WTC11 (cell line): ENCODE measurements around the gene HBA2. TPM values are rescaled to one million over a fixed set of nuclear protein-coding genes. Genes with fewer than 3 reads are reported as not detected.
"Not testable (repeated sequence)": the region's sequence is repeated elsewhere in the genome, so short reads cannot be mapped to it uniquely, and the experiment has no call there.

Experiments
- ATAC-seq: fragments of 200-7000 bp; cut with Tn5 transposase; 2 replicates; pipeline ENCODE4 v1.10.0; 2021; ENCODE audit warnings: mild to moderate bottlenecking, moderate library complexity
- CTCF ChIA-PET: fragments of 300-600 bp; sonication (Branson Sonifier 250); formaldehyde crosslinking; loops from one replicate; lab custom pipeline; 2021; ENCODE audit warnings: antibody characterized with exemption; lab: Charles Lee
- POLR2A ChIA-PET: fragments of 350-600 bp; sonication (Branson Sonifier 250); formaldehyde crosslinking; loops from one replicate; lab custom pipeline; 2021; ENCODE audit warnings: antibody characterized with exemption; lab: Charles Lee
- DNase-seq: peaks from one replicate; pipeline ENCODE4 v3.0.0; 2021; ENCODE audit warnings: low spot score
- H3K27ac Mint-ChIP-seq: 2 replicates; pipeline ENCODE4 v1.8.0; 2021; ENCODE audit warnings: mixed read lengths
- H3K27me3 Mint-ChIP-seq: 2 replicates; pipeline ENCODE4 v1.8.0; 2021; ENCODE audit warnings: low read depth, mild to moderate bottlenecking, moderate library complexity, mixed read lengths
- H3K36me3 Mint-ChIP-seq: 2 replicates; pipeline ENCODE4 v1.8.0; 2021; ENCODE audit warnings: mixed read lengths
- H3K4me1 Mint-ChIP-seq: 2 replicates; pipeline ENCODE4 v1.8.0; 2022; ENCODE audit warnings: mixed read lengths
- H3K4me3 Mint-ChIP-seq: 2 replicates; pipeline ENCODE4 v1.8.0; 2021; ENCODE audit warnings: mild to moderate bottlenecking, moderate library complexity, mixed read lengths
- H3K9me3 Mint-ChIP-seq: 2 replicates; pipeline ENCODE4 v1.8.0; 2021; ENCODE audit warnings: mixed read lengths
- ATF6 ChIP-seq: sonication (generic); formaldehyde crosslinking; IDR thresholded peaks from 2 replicates; pipeline ENCODE4 v1.8.1; 2023; ENCODE audit warnings: mild to moderate bottlenecking, missing genetic modification reagents
- E2F1 ChIP-seq: sonication (generic); formaldehyde crosslinking; IDR thresholded peaks from 2 replicates; pipeline ENCODE4 v1.8.0; 2022; ENCODE audit warnings: mild to moderate bottlenecking, missing genetic modification reagents
- E2F5 ChIP-seq: sonication (generic); formaldehyde crosslinking; IDR thresholded peaks from 2 replicates; pipeline ENCODE4 v1.8.1; 2022; ENCODE audit warnings: mild to moderate bottlenecking, moderate library complexity, missing genetic modification reagents
- ELF4 ChIP-seq: sonication (generic); formaldehyde crosslinking; IDR thresholded peaks from 2 replicates; pipeline ENCODE4 v1.8.1; 2022; ENCODE audit warnings: low read depth, mild to moderate bottlenecking, moderate library complexity, missing genetic modification reagents
- ESRRA ChIP-seq: sonication (generic); formaldehyde crosslinking; IDR thresholded peaks from 2 replicates; pipeline ENCODE4 v1.8.1; 2022; ENCODE audit warnings: mild to moderate bottlenecking, missing genetic modification reagents, borderline replicate concordance
- ETV6 ChIP-seq: sonication (generic); formaldehyde crosslinking; IDR thresholded peaks from 2 replicates; pipeline ENCODE4 v1.8.1; 2022; ENCODE audit warnings: mild to moderate bottlenecking, missing genetic modification reagents
- FOXJ3 ChIP-seq: sonication (generic); formaldehyde crosslinking; IDR thresholded peaks from 2 replicates; pipeline ENCODE4 v1.9.0; 2021; ENCODE audit warnings: missing genetic modification reagents, mild to moderate bottlenecking, borderline replicate concordance
- GTF2I ChIP-seq: fragments of 250-450 bp; sonication (Bioruptor Pico); conservative IDR thresholded peaks from 2 replicates; pipeline ENCODE4 v1.4.0; 2021; ENCODE audit warnings: mild to moderate bottlenecking
- NFATC4 ChIP-seq: fragments of 250-450 bp; sonication (Bioruptor Pico); IDR thresholded peaks from 2 replicates; pipeline ENCODE4 v1.9.0; 2021; ENCODE audit warnings: mild to moderate bottlenecking
- NR1H2 ChIP-seq: sonication (generic); formaldehyde crosslinking; IDR thresholded peaks from 2 replicates; pipeline ENCODE4 v1.9.0; 2021; ENCODE audit warnings: mild to moderate bottlenecking, moderate library complexity, missing genetic modification reagents
- NR3C1 ChIP-seq: sonication (generic); formaldehyde crosslinking; conservative IDR thresholded peaks from 2 replicates; pipeline ENCODE4 v1.8.1; 2023; ENCODE audit warnings: low read depth, mild to moderate bottlenecking, missing genetic modification reagents
- PRRX2 ChIP-seq: fragments of 250-450 bp; sonication (Bioruptor Pico); IDR thresholded peaks from 2 replicates; pipeline ENCODE4 v1.8.0; 2021; ENCODE audit warnings: mild to moderate bottlenecking
- RELA ChIP-seq: sonication (generic); formaldehyde crosslinking; IDR thresholded peaks from 2 replicates; pipeline ENCODE4 v1.8.1; 2022; ENCODE audit warnings: missing genetic modification reagents, mild to moderate bottlenecking, borderline replicate concordance
- RORB ChIP-seq: fragments of 250-450 bp; sonication (Bioruptor Pico); IDR thresholded peaks from 2 replicates; pipeline ENCODE4 v1.9.0; 2021; ENCODE audit warnings: mild to moderate bottlenecking
- SMAD4 ChIP-seq: sonication (generic); formaldehyde crosslinking; IDR thresholded peaks from 2 replicates; pipeline ENCODE4 v1.8.0; 2022; ENCODE audit warnings: mild to moderate bottlenecking, missing genetic modification reagents
- TCF7 ChIP-seq: sonication (generic); formaldehyde crosslinking; IDR thresholded peaks from 2 replicates; pipeline ENCODE4 v1.8.0; 2022; ENCODE audit warnings: mild to moderate bottlenecking, low read depth, missing genetic modification reagents, moderate library complexity
- USF2 ChIP-seq: sonication (generic); formaldehyde crosslinking; IDR thresholded peaks from 2 replicates; pipeline ENCODE4 v1.8.1; 2023; ENCODE audit warnings: mild to moderate bottlenecking, missing genetic modification reagents, moderate library complexity
- ZMAT4 ChIP-seq: fragments of 250-450 bp; sonication (Bioruptor Pico); IDR thresholded peaks from 2 replicates; pipeline ENCODE4 v1.9.0; 2021; ENCODE audit warnings: mild to moderate bottlenecking
- ZNF317 ChIP-seq: sonication (generic); formaldehyde crosslinking; IDR thresholded peaks from 2 replicates; pipeline ENCODE4 v1.8.1; 2023; ENCODE audit warnings: low read depth, mild to moderate bottlenecking, moderate library complexity, missing genetic modification reagents, borderline replicate concordance
- total RNA-seq: library from RNA; stranded (reverse); gene quantifications from 3 replicates; pipeline ENCODE4 v1.2.3, GENCODE V29; 2021

Gene HBA2
- total RNA-seq, 1 experiment from 2014 or later = 2.4 TPM

GRCh38 chr16:155031-155398, 17.7 kb upstream of the HBA2 start:
- no peaks in the 10 kb centered on the region for H3K36me3 Mint-ChIP-seq

GRCh38 chr16:159136-159849, 13.4 kb upstream of the HBA2 start:
- no peaks in the 10 kb centered on the region for H3K36me3 Mint-ChIP-seq
- DNase-seq (no peak), ATAC-seq (peak; percentile 21; the same call in 1 of the 2 replicates)
- ChIA-PET POLR2A (no interaction called here), CTCF (interaction anchor here (0.8 to 1.4 kb wide), 5 partner anchors 41 to 203 kb away, joined by 3 to 6 read pairs (median 4); no protein-coding TSS in a partner anchor)
- H3K4me1 Mint-ChIP-seq = peaks cover 4% of the 10 kb centered on the region; the same call in 1 of the 2 replicates
- TF ChIP-seq RELA (CRISPR knock-in tag) (no peak), SMAD4 (CRISPR knock-in tag) (no peak), E2F1 (CRISPR knock-in tag) (no peak), TCF7 (CRISPR knock-in tag) (no peak), E2F5 (CRISPR knock-in tag) (no peak), ETV6 (CRISPR knock-in tag) (no peak), NFATC4 (CRISPR knock-in tag) (no peak), PRRX2 (CRISPR knock-in tag) (no peak), USF2 (no peak), ELF4 (CRISPR knock-in tag) (no peak), RORB (CRISPR knock-in tag) (no peak), NR1H2 (CRISPR knock-in tag) (no peak), ATF6 (CRISPR knock-in tag) (no peak), ESRRA (no peak), NR3C1 (no peak), FOXJ3 (CRISPR knock-in tag) (no peak)
- no peak overlapping the region for H3K27ac Mint-ChIP-seq
- H3K4me3 Mint-ChIP-seq = no peak overlapping the region
- H3K9me3 Mint-ChIP-seq = 0 out of 2 replicates have a peak, but pooled peaks cover 3% of the 10 kb centered on the region
- H3K27me3 Mint-ChIP-seq = peaks cover 74% of the 10 kb centered on the region

More at GRCh38 chr16:155031-155398, 17.7 kb upstream of the HBA2 start:
- peaks cover 4% of the 10 kb centered on the region; the same call in 1 of the 2 replicates for H3K4me1 Mint-ChIP-seq
- DNase-seq (no peak), ATAC-seq (no peak)
- H3K27ac Mint-ChIP-seq = no peak overlapping the region
- 0 out of 2 replicates have a peak, but pooled peaks cover 3% of the 10 kb centered on the region for H3K9me3 Mint-ChIP-seq
- peaks cover 84% of the 10 kb centered on the region for H3K27me3 Mint-ChIP-seq
- ChIA-PET CTCF (interaction anchor here (1.0 to 2.3 kb wide), 2 partner anchors 37 to 48 kb away, joined by 3 to 8 read pairs; no protein-coding TSS in a partner anchor), POLR2A (interaction anchor here (0.6 kb wide), 1 partner anchor 28 kb away, joined by 4 read pairs; no protein-coding TSS in a partner anchor)
- TF ChIP-seq GTF2I (CRISPR knock-in tag) (no peak), ZMAT4 (CRISPR knock-in tag) (no peak), ZNF317 (CRISPR knock-in tag) (no peak)
- peak overlapping the region; percentile 77 for H3K4me3 Mint-ChIP-seq

- POLR2A ChIA-PET, H3K27ac Mint-ChIP-seq, DNase-seq, H3K36me3 Mint-ChIP-seq, H3K9me3 Mint-ChIP-seq, H3K4me1 Mint-ChIP-seq, H3K4me3 Mint-ChIP-seq, ATAC-seq: not testable (repeated sequence)
- H3K27me3 Mint-ChIP-seq = peaks cover 69% of the 10 kb centered on the region
- CTCF ChIA-PET = interaction anchor here (1.1 to 1.4 kb wide), 2 partner anchors 42 kb away, joined by 3 to 6 read pairs; no protein-coding TSS in a partner anchor
These were observed 12.4 kb upstream of the HBA2 start for GRCh38 chr16:160242-160641.
